NCI-H2029 (cell line): Measurements from ENCODE around the gene ALAS1.
"Not testable (repeated sequence)": the region's sequence is repeated elsewhere in the genome, so short reads cannot be mapped to it uniquely, and the experiment has no call there.

Experiments
- DNase-seq: peaks from one replicate; lab custom pipeline; 2025; lab: John Stamatoyannopoulos, UW

Gene ALAS1

GRCh38 chr3:52197842-52198625, at the start of gene ALAS1:
TSS of gene ALAS1 (plus strand) at chr3:52198160. CDS start at chr3:52199242, 1,082 bp downstream.
- DNase-seq, result peak; percentile 71

- no peak for DNase-seq
These were observed 48.9 kb upstream of the ALAS1 start for GRCh38 chr3:52149021-52149420.

- DNase-seq, result no peak
These were observed 48.2 kb upstream of the ALAS1 start for GRCh38 chr3:52149726-52150125.

- DNase-seq, result no peak
These were observed 47.6 kb upstream of the ALAS1 start for GRCh38 chr3:52150357-52150756.

GRCh38 chr3:52150860-52151259, 47.1 kb upstream of the ALAS1 start:
- no peak for DNase-seq

GRCh38 chr3:52151991-52152390, 46.0 kb upstream of the ALAS1 start:
- not testable (repeated sequence) for DNase-seq

GRCh38 chr3:52153389-52154096, 44.4 kb upstream of the ALAS1 start:
- peak; percentile 46 for DNase-seq

- peak; percentile 87 for DNase-seq
These were observed 43.5 kb upstream of the ALAS1 start, which contains the start of gene POC1A for GRCh38 chr3:52154135-52155094. TSS of gene POC1A (minus strand) at chr3:52154423. CDS start at chr3:52154372, 51 bp downstream.

GRCh38 chr3:52155912-52156311, 42.0 kb upstream of the ALAS1 start:
- no peak for DNase-seq

GRCh38 chr3:52159503-52159902, 38.5 kb upstream of the ALAS1 start:
- no peak for DNase-seq

GRCh38 chr3:52162250-52162872, 35.6 kb upstream of the ALAS1 start:
- DNase-seq, result no peak

GRCh38 chr3:52167240-52167639, 30.7 kb upstream of the ALAS1 start:
- DNase-seq, result no peak

- not testable (repeated sequence) for DNase-seq
These were observed 27.7 kb upstream of the ALAS1 start for GRCh38 chr3:52170217-52170616.

GRCh38 chr3:52171514-52172261, 26.3 kb upstream of the ALAS1 start:
- no peak for DNase-seq

- DNase-seq, result no peak
These were observed 25.6 kb upstream of the ALAS1 start for GRCh38 chr3:52172262-52172757.

GRCh38 chr3:52173101-52173500, 24.9 kb upstream of the ALAS1 start:
- no peak for DNase-seq

- DNase-seq, result no peak
These were observed 23.1 kb upstream of the ALAS1 start for GRCh38 chr3:52174896-52175295.

- no peak for DNase-seq
These were observed 22.4 kb upstream of the ALAS1 start for GRCh38 chr3:52175416-52176179.

- no peak for DNase-seq
These were observed 21.7 kb upstream of the ALAS1 start for GRCh38 chr3:52176180-52176752.
